ENCODE results near the gene G2E3.
"Not testable (repeated sequence)": the region's sequence is repeated elsewhere in the genome, so short reads cannot be mapped to it uniquely, and the experiment has no call there.

Gene G2E3

GRCh38 chr14:30558675-30559555 is at the start of gene G2E3:
Gene G2E3, plus strand, starts transcription at chr14:30559158. Its CDS starts 21,922 bp downstream, at chr14:30581080.
- peak; percentile 93 for DNase-seq (ENCODE audit: insufficient read length, low spot score)
- peak; percentile 99 for FAIRE-seq

- no peak for DNase-seq (ENCODE audit: insufficient read length, low spot score)
- no peak for FAIRE-seq
Measured at GRCh38 chr14:30517737-30518136, 41.2 kb upstream of the G2E3 start.

GRCh38 chr14:30518867-30519560 is 39.9 kb upstream of the G2E3 start:
- FAIRE-seq (no peak), DNase-seq (ENCODE audit: insufficient read length, low spot score) (no peak)

- no peak for DNase-seq (ENCODE audit: insufficient read length, low spot score)
- peak; percentile 60 for FAIRE-seq
Measured at GRCh38 chr14:30519961-30520360, 39.0 kb upstream of the G2E3 start.

GRCh38 chr14:30520536-30520935 is 38.4 kb upstream of the G2E3 start:
- no peak for FAIRE-seq

GRCh38 chr14:30521899-30522736 is 36.8 kb upstream of the G2E3 start:
- DNase-seq (ENCODE audit: insufficient read length, low spot score) = peak; percentile 36
- FAIRE-seq = peak; percentile 69

More at GRCh38 chr14:30520536-30520935, 38.4 kb upstream of the G2E3 start:
- no peak for DNase-seq (ENCODE audit: insufficient read length, low spot score)

GRCh38 chr14:30525833-30526232 is 33.1 kb upstream of the G2E3 start:
- FAIRE-seq = peak; percentile 72

GRCh38 chr14:30527196-30527595 is 31.8 kb upstream of the G2E3 start:
- peak; percentile 63 for FAIRE-seq
- DNase-seq (ENCODE audit: insufficient read length, low spot score) = no peak

More at GRCh38 chr14:30525833-30526232, 33.1 kb upstream of the G2E3 start:
- no peak for DNase-seq (ENCODE audit: insufficient read length, low spot score)

- DNase-seq (ENCODE audit: insufficient read length, low spot score) (no peak), FAIRE-seq (peak; percentile 33)
Measured at GRCh38 chr14:30528119-30528518, 30.8 kb upstream of the G2E3 start.

- no peak for DNase-seq (ENCODE audit: insufficient read length, low spot score)
- FAIRE-seq = peak; percentile 82
Measured at GRCh38 chr14:30528778-30529642, 29.9 kb upstream of the G2E3 start.

GRCh38 chr14:30532264-30532663 is 26.7 kb upstream of the G2E3 start:
- FAIRE-seq (no peak), DNase-seq (ENCODE audit: insufficient read length, low spot score) (no peak)

GRCh38 chr14:30533126-30533525 is 25.8 kb upstream of the G2E3 start:
- DNase-seq (ENCODE audit: insufficient read length, low spot score) (no peak), FAIRE-seq (no peak)

- no peak for DNase-seq (ENCODE audit: insufficient read length, low spot score)
- peak; percentile 65 for FAIRE-seq
Measured at GRCh38 chr14:30541318-30541717, 17.6 kb upstream of the G2E3 start.

- not testable (repeated sequence) for FAIRE-seq
Measured at GRCh38 chr14:30546735-30547134, 12.2 kb upstream of the G2E3 start.

GRCh38 chr14:30547388-30548048 is 11.4 kb upstream of the G2E3 start:
- peak; percentile 36 for FAIRE-seq
- DNase-seq (ENCODE audit: insufficient read length, low spot score) = no peak

More at GRCh38 chr14:30546735-30547134, 12.2 kb upstream of the G2E3 start:
- DNase-seq (ENCODE audit: insufficient read length, low spot score) = not testable (repeated sequence)

GRCh38 chr14:30550335-30550734 is 8.6 kb upstream of the G2E3 start:
- no peak for DNase-seq (ENCODE audit: insufficient read length, low spot score)
- FAIRE-seq = no peak

GRCh38 chr14:30551460-30551859 is 7.5 kb upstream of the G2E3 start:
- FAIRE-seq = no peak
- DNase-seq (ENCODE audit: insufficient read length, low spot score) = no peak

GRCh38 chr14:30553311-30553989 is 5.5 kb upstream of the G2E3 start:
- DNase-seq (ENCODE audit: insufficient read length, low spot score) (peak; percentile 63), FAIRE-seq (peak; percentile 97)

- FAIRE-seq = no peak
- DNase-seq (ENCODE audit: insufficient read length, low spot score) = no peak
Measured at GRCh38 chr14:30558362-30558674, 640 bp upstream of the G2E3 start.
